Activated CD8-positive, alpha-beta memory T cell treated with anti-CD3 and anti-CD28 coated beads for 24 hours (primary cell): Measurements from ENCODE around the gene DIP2B.

Experiments
- DNase-seq: peaks from one replicate; pipeline ENCODE4 v3.0.0-alpha.2; 2020

The DIP2B gene

GRCh38 chr12:50778663-50779590 is 274.1 kb downstream of the DIP2B start:
- no peak for DNase-seq

DNA sequence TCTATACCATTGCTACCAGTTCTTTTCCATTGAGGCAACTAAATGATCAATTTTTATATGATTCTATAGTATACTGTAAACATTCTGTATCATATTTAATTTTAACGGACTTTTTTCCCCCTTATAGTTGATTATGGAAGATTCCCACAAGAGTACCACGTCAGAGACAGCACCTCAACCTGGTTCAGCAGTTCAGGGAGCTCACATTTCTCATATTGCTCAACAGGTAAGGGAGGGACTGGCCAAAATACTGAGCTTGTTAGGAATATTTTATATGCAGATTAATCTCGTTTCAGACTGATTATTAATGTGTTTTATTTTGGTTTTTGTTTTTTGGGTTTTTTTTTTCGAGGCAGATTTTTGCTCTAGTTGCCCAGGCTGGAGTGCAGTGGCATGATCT is 275.2 kb downstream of the DIP2B start:
- DNase-seq, result no peak

DNA sequence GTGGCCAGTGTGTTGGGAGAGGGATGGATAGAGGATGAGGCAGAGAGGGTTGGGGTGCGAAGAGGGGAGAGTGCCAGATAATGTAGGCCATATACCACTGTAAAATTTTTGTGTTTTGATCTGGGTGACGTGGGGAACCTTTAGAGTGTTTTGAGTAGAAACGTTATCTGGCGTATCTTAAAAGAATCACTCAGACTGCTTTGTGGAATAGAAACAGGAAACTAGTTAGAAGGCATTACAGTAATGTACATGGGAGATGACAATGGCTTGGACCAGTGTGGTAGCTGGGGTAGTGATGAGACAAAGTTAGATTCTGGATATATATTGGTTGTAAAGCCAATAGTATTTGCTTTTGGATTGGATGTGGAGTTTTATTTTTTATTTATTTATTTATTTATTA is 279.7 kb downstream of the DIP2B start:
- no peak for DNase-seq

DNA sequence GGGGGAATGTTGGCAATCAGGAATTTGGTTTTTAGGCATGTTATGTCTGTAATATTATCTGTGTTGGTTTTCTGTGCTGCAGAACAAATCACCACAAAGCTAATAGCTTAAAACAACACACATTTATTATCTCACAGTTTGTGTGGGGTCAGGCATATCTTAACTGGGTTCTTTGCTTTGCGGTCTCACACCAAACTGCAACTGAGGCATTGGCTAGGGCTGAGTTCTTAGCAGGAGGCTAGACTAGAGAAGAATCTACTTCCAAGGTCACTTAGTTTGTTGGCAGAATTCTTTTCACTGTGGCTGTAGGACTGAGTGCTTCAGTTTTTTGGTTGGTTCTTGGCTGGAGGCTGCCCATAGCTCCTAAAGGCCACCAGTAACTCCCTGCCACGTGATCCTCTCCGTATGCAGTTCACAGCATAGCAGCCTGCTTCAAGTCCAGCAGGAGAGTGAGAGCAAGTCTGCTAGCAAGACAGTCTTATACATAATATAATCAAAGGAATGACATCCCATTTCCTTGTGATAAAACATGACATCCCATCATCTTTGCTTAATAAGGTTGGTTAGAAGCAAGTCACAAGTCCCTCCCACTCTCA is 280.7 kb downstream of the DIP2B start:
- DNase-seq, result no peak

DNA sequence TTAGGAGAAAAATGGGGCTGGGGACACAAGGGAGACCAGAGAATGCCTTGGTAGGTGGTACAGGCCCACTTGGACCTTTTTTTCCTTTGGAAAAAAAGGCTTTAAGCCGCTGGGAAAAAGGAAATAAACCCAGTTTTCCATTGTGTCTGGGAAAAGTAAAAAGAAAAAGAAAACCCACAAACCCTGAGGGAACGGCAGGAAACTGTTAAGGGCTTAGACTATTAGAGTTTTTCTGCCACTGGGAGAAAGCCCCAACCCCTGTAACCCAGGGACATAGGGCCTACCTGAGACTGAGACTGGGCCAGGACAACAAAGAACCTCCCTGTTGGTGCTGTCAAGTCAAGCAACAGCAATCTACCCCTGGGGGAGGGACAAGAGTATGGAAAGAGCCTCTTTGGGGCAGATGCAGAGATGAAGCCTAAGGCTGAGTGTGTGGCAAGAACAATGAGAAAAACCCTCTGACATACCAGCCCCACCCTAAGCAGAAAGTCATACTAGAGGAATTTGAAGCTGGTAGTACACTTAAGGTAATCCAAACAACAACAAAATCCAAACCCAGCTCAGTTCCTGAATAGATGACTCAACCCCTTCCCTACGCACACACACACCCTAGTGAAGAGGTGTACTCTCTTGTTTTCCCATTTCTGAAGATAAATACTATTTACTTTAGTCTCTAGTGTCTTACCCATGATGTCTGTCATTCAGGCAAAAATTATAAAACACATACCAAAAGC is 281.9 kb downstream of the DIP2B start:
- no peak for DNase-seq

GRCh38 chr12:50787618-50788017 is 282.8 kb downstream of the DIP2B start:
- DNase-seq, result no peak

GRCh38 chr12:50788561-50788960 is 283.8 kb downstream of the DIP2B start:
- DNase-seq, result no peak

DNA sequence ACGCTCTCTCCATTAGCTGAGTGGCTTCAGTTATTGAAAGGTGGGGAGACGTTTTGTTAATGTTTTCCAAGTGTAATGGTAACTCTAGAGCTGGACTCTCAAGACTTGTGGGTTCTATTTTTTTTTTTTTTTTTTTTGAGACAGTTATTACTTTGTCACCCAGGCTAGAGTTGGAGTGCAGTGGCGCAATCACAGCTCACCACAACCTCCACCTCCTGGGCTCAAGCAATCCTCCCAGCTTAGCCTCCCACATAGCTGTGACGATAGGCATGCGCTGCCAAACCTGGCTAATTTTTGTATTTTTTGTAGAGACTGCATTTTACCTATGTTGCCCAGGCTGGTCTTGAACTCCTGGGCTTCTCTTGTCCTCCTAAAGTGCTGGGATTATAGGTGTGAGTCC is 285.3 kb downstream of the DIP2B start:
- DNase-seq, result no peak
